HepG2 (cell line): Measurements from ENCODE around the gene HELZ. TPM values are rescaled to one million over a fixed set of nuclear protein-coding genes. Genes with fewer than 3 reads are reported as not detected.

Source experiments
- AFF4 ChIP-seq: sonication (generic); formaldehyde crosslinking; IDR thresholded peaks from 2 replicates; pipeline ENCODE4 v1.4.0; 2020; ENCODE audit warnings: missing genetic modification reagents
- CENPX ChIP-seq: sonication (generic); formaldehyde crosslinking; IDR thresholded peaks from 2 replicates; pipeline ENCODE4 v1.9.0; 2021; ENCODE audit warnings: mild to moderate bottlenecking, missing genetic modification reagents, moderate library complexity
- GTF3A ChIP-seq: sonication (generic); formaldehyde crosslinking; conservative IDR thresholded peaks from 2 replicates; pipeline ENCODE4 v1.4.0; 2020; ENCODE audit warnings: mild to moderate bottlenecking, missing genetic modification reagents
- JUN ChIP-seq: sonication (generic); formaldehyde crosslinking; IDR thresholded peaks from 2 replicates; pipeline ENCODE4 v1.4.0; 2020; ENCODE audit warnings: mild to moderate bottlenecking, missing genetic modification reagents
- KAT2B ChIP-seq: fragments of 150-350 bp; IDR thresholded peaks from 2 replicates; pipeline ENCODE4 v1.6.1; 2014; ENCODE audit warnings: low read depth, low read length, borderline replicate concordance
- KDM4B ChIP-seq: sonication (generic); formaldehyde crosslinking; IDR thresholded peaks from 2 replicates; pipeline ENCODE4 v1.4.0; 2020; ENCODE audit warnings: missing genetic modification reagents
- KDM5A ChIP-seq: fragments of 200-600 bp; sonication (generic); IDR thresholded peaks from 2 replicates; pipeline ENCODE4 v1.7.0; 2018; ENCODE audit warnings: antibody characterized with exemption, mild to moderate bottlenecking, low read length, borderline replicate concordance
- MAF1 ChIP-seq: sonication (generic); formaldehyde crosslinking; IDR thresholded peaks from 2 replicates; pipeline ENCODE4 v1.5.0; 2020; ENCODE audit warnings: missing genetic modification reagents, borderline replicate concordance
- MBD4 ChIP-seq: IDR thresholded peaks from 2 replicates; pipeline ENCODE4 v1.6.1; 2012; ENCODE audit warnings: low read length, inconsistent platforms, borderline replicate concordance
- MXD4 ChIP-seq: IDR thresholded peaks from 2 replicates; pipeline ENCODE4 v1.6.1; 2016; ENCODE audit warnings: mild to moderate bottlenecking, missing biosample characterization, missing genetic modification reagents
- NKX3-1 ChIP-seq: sonication (generic); formaldehyde crosslinking; IDR thresholded peaks from 2 replicates; pipeline ENCODE4 v1.5.0; 2020; ENCODE audit warnings: missing genetic modification reagents
- RORA ChIP-seq: sonication (generic); formaldehyde crosslinking; IDR thresholded peaks from 2 replicates; pipeline ENCODE4 v1.5.0; 2020; ENCODE audit warnings: mild to moderate bottlenecking, missing genetic modification reagents, moderate library complexity
- SOX13 ChIP-seq, 3 experiments: fragments of 450-650 bp in 1 of 3; sonication (generic) in 1 of 3; formaldehyde crosslinking in 1 of 3; IDR thresholded peaks in 2 of 3; conservative IDR thresholded peaks in 1 of 3; 2 replicates each; pipeline versions ENCODE4 v1.5.0 to v1.6.1; 2016 to 2020; ENCODE audit warnings: antibody characterized with exemption in 1 of 3, mild to moderate bottlenecking in 1 of 3, missing compliant biosample characterization in 1 of 3, missing genetic modification reagents in 1 of 3, moderate library complexity in 1 of 3
- TBP ChIP-seq: sonication (generic); formaldehyde crosslinking; IDR thresholded peaks from 2 replicates; pipeline ENCODE4 v1.5.0; 2020; ENCODE audit warnings: missing genetic modification reagents
- ZFP1 ChIP-seq: IDR thresholded peaks from 2 replicates; pipeline ENCODE4 v1.6.1; 2016
- ZNF17 ChIP-seq: sonication (generic); formaldehyde crosslinking; IDR thresholded peaks from 2 replicates; pipeline ENCODE4 v1.5.0; 2020; ENCODE audit warnings: mild to moderate bottlenecking, missing genetic modification reagents
- ZNF282 ChIP-seq: fragments of 450-650 bp; IDR thresholded peaks from 2 replicates; pipeline ENCODE4 v1.6.1; 2018; ENCODE audit not compliant: partially characterized antibody
- ZNF333 ChIP-seq: sonication (generic); formaldehyde crosslinking; IDR thresholded peaks from 2 replicates; pipeline ENCODE4 v1.4.0; 2020; ENCODE audit warnings: mild to moderate bottlenecking, missing genetic modification reagents, borderline replicate concordance
- ZNF451 ChIP-seq: sonication (generic); formaldehyde crosslinking; IDR thresholded peaks from 2 replicates; pipeline ENCODE4 v1.5.0; 2020; ENCODE audit warnings: mild to moderate bottlenecking, missing genetic modification reagents
- polyA plus RNA-seq, 8 experiments: library from polyadenylated mRNA; depleted of rRNA in 3 of 8; stranded (reverse) in 7 of 8; unstranded in 1 of 8; fragments of >200 nt; fragmentation: Illumina TruSeq in 4 of 8; extraction: Trizol in 4 of 8; gene quantifications; 2 replicates each; pipeline versions ENCODE4 v1.2.1 to v1.2.3, GENCODE V29; 2011 to 2016; ENCODE audit warnings: low read depth in 4 of 8, missing spikeins in 1 of 8, mixed read lengths in 1 of 8; ENCODE audit not compliant: insufficient read depth in 1 of 8
- total RNA-seq, 5 experiments: library from RNA; depleted of rRNA; stranded (reverse); fragments of >200 nt; fragmentation: Illumina TruSeq; extraction: Trizol; gene quantifications; 2 replicates each; pipeline ENCODE4 v1.2.3, GENCODE V29; 2016; ENCODE audit warnings: low read depth in 1 of 5
- TF ChIP-seq, protein P1 (sequence below): sonication (generic); formaldehyde crosslinking; conservative IDR thresholded peaks from 2 replicates; pipeline ENCODE4 v1.8.1; 2023; ENCODE audit warnings: missing genetic modification reagents
- TF ChIP-seq, protein P2 (sequence below): IDR thresholded peaks from 2 replicates; pipeline ENCODE4 v1.4.0; 2020; ENCODE audit warnings: mild to moderate bottlenecking, missing genetic modification reagents
- TF ChIP-seq, protein P3 (sequence below): sonication (generic); formaldehyde crosslinking; IDR thresholded peaks from 2 replicates; pipeline ENCODE4 v1.5.0; 2020; ENCODE audit warnings: missing genetic modification reagents

HELZ gene
- total and polyA plus RNA-seq, 2 of the 13 experiments (the other 11 are each of a cell fraction or from before 2014, with no cell fraction given) = 35.3 to 52.4 TPM

GRCh38 chr17:67246403-67246652 is 1.3 kb upstream of the HELZ start (continued):
- TF ChIP-seq JUN (CRISPR knock-in tag) (0 out of 2 replicates have a peak, but pooled peaks have one; percentile 14), ZNF17 (no peak), MBD4 (peak; percentile 63; the same call in 1 of the 2 replicates), MAF1 (CRISPR knock-in tag) (no peak), AFF4 (CRISPR knock-in tag) (no peak), KAT2B (no peak), ZNF282 (no peak), CENPX (CRISPR knock-in tag) (no peak), SOX13 (IDR thresholded peaks at IDR 0.05) (no peak), SOX13 (CRISPR knock-in tag; conservative IDR thresholded peaks at IDR 0.05 in 1 of 2, IDR thresholded peaks at IDR 0.05 in 1 of 2) (no peak), KDM5A (peak; percentile 10; the same call in 1 of the 2 replicates), TBP (CRISPR knock-in tag) (no peak), ZFP1 (CRISPR knock-in tag) (no peak), MXD4 (CRISPR knock-in tag) (no peak), ZNF451 (CRISPR knock-in tag) (no peak; the same call in 1 of the 2 replicates), NKX3-1 (CRISPR knock-in tag) (no peak), ZNF333 (CRISPR knock-in tag) (no peak), GTF3A (CRISPR knock-in tag) (0 out of 2 replicates have a peak, but pooled peaks have one; percentile 1), RORA (no peak), KDM4B (CRISPR knock-in tag) (no peak)
- TF ChIP-seq, protein P1, sequence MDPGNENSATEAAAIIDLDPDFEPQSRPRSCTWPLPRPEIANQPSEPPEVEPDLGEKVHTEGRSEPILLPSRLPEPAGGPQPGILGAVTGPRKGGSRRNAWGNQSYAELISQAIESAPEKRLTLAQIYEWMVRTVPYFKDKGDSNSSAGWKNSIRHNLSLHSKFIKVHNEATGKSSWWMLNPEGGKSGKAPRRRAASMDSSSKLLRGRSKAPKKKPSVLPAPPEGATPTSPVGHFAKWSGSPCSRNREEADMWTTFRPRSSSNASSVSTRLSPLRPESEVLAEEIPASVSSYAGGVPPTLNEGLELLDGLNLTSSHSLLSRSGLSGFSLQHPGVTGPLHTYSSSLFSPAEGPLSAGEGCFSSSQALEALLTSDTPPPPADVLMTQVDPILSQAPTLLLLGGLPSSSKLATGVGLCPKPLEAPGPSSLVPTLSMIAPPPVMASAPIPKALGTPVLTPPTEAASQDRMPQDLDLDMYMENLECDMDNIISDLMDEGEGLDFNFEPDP (CRISPR knock-in tag) = no peak
- TF ChIP-seq, protein P2, sequence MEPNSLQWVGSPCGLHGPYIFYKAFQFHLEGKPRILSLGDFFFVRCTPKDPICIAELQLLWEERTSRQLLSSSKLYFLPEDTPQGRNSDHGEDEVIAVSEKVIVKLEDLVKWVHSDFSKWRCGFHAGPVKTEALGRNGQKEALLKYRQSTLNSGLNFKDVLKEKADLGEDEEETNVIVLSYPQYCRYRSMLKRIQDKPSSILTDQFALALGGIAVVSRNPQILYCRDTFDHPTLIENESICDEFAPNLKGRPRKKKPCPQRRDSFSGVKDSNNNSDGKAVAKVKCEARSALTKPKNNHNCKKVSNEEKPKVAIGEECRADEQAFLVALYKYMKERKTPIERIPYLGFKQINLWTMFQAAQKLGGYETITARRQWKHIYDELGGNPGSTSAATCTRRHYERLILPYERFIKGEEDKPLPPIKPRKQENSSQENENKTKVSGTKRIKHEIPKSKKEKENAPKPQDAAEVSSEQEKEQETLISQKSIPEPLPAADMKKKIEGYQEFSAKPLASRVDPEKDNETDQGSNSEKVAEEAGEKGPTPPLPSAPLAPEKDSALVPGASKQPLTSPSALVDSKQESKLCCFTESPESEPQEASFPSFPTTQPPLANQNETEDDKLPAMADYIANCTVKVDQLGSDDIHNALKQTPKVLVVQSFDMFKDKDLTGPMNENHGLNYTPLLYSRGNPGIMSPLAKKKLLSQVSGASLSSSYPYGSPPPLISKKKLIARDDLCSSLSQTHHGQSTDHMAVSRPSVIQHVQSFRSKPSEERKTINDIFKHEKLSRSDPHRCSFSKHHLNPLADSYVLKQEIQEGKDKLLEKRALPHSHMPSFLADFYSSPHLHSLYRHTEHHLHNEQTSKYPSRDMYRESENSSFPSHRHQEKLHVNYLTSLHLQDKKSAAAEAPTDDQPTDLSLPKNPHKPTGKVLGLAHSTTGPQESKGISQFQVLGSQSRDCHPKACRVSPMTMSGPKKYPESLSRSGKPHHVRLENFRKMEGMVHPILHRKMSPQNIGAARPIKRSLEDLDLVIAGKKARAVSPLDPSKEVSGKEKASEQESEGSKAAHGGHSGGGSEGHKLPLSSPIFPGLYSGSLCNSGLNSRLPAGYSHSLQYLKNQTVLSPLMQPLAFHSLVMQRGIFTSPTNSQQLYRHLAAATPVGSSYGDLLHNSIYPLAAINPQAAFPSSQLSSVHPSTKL (CRISPR knock-in tag) = no peak
- TF ChIP-seq, protein P3, sequence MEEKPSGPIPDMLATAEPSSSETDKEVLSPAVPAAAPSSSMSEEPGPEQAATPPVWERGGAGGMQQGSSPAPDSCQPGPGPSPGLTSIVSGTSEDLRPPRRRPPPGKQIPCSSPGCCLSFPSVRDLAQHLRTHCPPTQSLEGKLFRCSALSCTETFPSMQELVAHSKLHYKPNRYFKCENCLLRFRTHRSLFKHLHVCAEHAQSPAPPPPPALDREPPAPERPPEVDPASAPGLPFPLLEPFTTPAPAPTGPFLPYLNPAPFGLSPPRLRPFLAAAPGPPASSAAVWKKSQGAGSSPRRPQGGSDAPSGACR (CRISPR knock-in tag) = no peak
